GM19025 (cell line): Measurements from ENCODE around the gene CTNNAL1.
"Not testable (repeated sequence)": the region's sequence is repeated elsewhere in the genome, so short reads cannot be mapped to it uniquely, and the experiment has no call there.

Source experiments
- ATAC-seq: cut with Tn5 transposase; IDR thresholded peaks from one replicate; pipeline ENCODE4 v1.9.1; 2021; ENCODE audit warnings: mild to moderate bottlenecking, low read depth, moderate library complexity; ENCODE audit not compliant: unreplicated experiment

CTNNAL1 gene

GRCh38 chr9:108934323-108934893, 78.9 kb downstream of the CTNNAL1 start, which contains the start of gene ABITRAM:
TSS of gene ABITRAM (plus strand) at chr9:108934400. CDS start at chr9:108934487, 87 bp downstream.
- peak; percentile 81 for ATAC-seq

- peak; percentile 82 for ATAC-seq
These were observed 79.5 kb downstream of the CTNNAL1 start, which contains the start of gene ELP1 for GRCh38 chr9:108933718-108934322. TSS of gene ELP1 (minus strand) at chr9:108934124. CDS start at chr9:108931146, 2,978 bp downstream.

GRCh38 chr9:108933231-108933717, 80.0 kb downstream of the CTNNAL1 start:
- no peak for ATAC-seq

GRCh38 chr9:108928386-108928785, 84.9 kb downstream of the CTNNAL1 start:
- no peak for ATAC-seq

GRCh38 chr9:108924466-108924865, 88.8 kb downstream of the CTNNAL1 start:
- ATAC-seq: no peak

GRCh38 chr9:108921200-108921599, 92.1 kb downstream of the CTNNAL1 start:
- ATAC-seq: no peak

GRCh38 chr9:108920401-108920800, 92.9 kb downstream of the CTNNAL1 start:
- ATAC-seq: not testable (repeated sequence)

- ATAC-seq: no peak
These were observed 93.8 kb downstream of the CTNNAL1 start for GRCh38 chr9:108919517-108919916.

- no peak for ATAC-seq
These were observed 99.9 kb downstream of the CTNNAL1 start for GRCh38 chr9:108913391-108913790.

GRCh38 chr9:108911820-108912219, 101.5 kb downstream of the CTNNAL1 start:
- no peak for ATAC-seq

- no peak for ATAC-seq
These were observed 102.4 kb downstream of the CTNNAL1 start for GRCh38 chr9:108910914-108911313.

GRCh38 chr9:108910402-108910801, 102.9 kb downstream of the CTNNAL1 start:
- no peak for ATAC-seq

- no peak for ATAC-seq
These were observed 107.8 kb downstream of the CTNNAL1 start for GRCh38 chr9:108905494-108905893.

GRCh38 chr9:108904161-108904560, 109.1 kb downstream of the CTNNAL1 start:
- ATAC-seq: no peak

- no peak for ATAC-seq
These were observed 109.7 kb downstream of the CTNNAL1 start for GRCh38 chr9:108903420-108904103.

GRCh38 chr9:108900176-108900575, 113.1 kb downstream of the CTNNAL1 start:
- no peak for ATAC-seq

GRCh38 chr9:108899023-108899695, 114.1 kb downstream of the CTNNAL1 start:
- not testable (repeated sequence) for ATAC-seq

GRCh38 chr9:108897324-108898096, 115.8 kb downstream of the CTNNAL1 start:
- no peak for ATAC-seq

- ATAC-seq: no peak
These were observed 118.9 kb downstream of the CTNNAL1 start for GRCh38 chr9:108894225-108894997.
